H4 (cell line): ENCODE results near the gene DYNC1I1. TPM values are rescaled to one million over a fixed set of nuclear protein-coding genes. Genes with fewer than 3 reads are reported as not detected.

Source experiments
- DNase-seq: peaks from one replicate; pipeline ENCODE4 v3.0.0-alpha.2; 2015; ENCODE audit warnings: low spot score
- total RNA-seq: library from RNA; depleted of rRNA; stranded (reverse); fragments of >200 nt; shearing (Covaris generic); gene quantifications from 2 replicates; pipeline ENCODE4 v1.2.3, GENCODE V29; 2014

The DYNC1I1 gene
- total RNA-seq, 1 experiment from 2014 or later: 6.5 TPM

DNA sequence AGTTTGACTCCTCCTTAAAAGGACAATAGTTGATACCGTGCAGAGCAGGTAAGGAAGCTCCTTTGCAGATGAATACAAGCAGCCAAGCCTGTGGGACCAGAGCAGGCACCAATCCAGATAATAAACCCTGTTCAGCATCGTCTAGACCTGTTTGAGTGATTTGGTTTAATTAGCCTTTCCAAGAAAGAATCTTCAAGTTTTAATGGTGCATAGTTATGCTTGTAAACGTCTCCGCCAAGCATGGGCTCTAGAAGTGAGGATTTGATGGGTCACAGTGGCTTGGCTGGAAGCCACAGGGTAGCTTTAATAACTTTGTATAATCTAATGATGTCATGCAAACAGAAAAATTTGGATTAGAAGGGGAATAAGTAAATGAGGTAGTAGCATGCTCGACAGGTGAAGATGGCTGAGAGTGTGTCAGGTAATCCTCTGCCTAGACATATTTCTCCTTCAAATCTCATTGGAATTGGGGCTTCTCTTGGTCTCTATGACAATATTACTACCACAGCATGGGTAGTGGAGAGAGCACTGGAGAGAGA, 188.4 kb downstream of the DYNC1I1 start:
- no peak for DNase-seq

DNA sequence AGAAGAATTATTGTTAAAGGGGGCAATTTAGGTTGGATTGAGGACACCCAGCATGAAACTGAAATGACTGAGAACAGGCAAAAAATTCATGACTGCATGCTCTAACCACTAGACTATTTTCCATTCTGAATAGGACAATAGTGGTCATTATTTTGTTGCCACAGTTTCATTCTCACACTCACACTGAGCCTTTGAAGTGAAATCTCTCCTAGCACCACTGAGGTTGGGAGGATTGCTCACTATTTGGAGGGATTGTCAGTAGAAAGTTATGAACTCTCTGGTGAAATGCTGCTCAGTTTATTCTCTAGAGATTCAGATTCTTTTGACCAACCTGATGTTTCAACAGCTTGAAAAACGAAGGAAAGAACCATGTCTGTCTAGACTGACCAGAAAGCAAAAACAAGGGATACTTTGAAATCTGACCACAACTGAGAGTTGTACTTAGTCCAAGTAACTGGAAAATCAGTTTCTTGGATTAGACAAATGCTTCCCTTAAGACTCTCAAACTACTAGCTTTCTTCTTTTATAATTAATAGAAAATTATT, 191.2 kb downstream of the DYNC1I1 start:
- no peak for DNase-seq

DNA sequence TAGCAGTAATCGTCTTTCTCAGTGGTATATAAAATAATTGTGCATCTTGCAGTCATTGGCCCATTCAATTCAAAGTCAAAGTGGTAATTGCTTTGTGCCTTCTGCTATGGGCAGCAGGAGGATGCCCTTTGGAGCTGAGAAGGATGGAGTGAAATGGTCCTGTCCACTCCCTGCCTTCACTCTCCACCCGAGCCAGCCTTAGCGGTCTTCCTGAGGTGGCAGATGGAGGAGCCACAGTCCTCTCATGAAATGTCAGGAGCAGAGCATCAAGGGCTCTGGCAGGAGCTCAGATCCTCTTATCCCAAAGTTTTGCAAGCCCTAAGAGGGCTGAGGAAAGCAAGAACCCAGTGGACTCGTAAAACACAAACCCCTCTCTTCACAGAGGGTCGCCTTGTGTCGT, 199.4 kb downstream of the DYNC1I1 start:
- DNase-seq: no peak

DNA sequence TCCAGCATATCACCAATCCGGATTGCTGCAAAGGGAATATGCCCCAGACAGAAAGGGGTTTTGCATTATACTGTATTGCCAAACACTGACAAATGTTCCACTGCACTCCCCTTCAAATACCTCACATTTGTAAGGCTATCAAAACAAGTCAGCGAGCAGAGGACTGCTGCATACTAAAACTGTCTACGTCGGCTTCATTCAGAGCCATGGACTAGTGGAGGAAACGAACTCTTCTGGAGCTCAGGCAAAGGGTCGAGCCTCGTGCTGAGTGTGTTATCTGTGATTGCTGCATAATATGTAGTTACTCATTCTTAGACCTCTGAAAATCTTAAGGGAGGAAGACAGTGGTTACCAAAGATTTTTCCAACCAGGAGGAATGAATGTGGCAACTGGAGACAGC, 200.2 kb downstream of the DYNC1I1 start:
- DNase-seq: no peak

DNA sequence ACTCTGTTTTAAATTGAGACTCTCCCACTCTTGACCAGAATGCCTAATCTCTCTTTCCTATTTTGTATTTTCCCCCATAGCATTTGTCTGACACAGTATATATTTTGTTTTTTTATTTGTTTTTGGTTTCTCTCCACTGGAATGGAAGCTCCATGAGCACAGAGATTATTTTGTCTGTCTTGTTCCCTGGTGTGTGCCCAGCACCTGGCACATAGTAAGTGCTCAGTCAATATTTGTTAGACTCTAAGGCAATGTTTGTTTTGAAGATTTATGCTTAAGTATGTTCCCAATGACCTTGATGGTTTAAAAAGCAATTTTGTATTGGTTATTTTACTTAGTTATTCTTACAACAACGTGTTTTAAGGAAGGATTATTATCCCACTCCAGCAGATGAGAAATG, 201.8 kb downstream of the DYNC1I1 start:
- DNase-seq: no peak

DNA sequence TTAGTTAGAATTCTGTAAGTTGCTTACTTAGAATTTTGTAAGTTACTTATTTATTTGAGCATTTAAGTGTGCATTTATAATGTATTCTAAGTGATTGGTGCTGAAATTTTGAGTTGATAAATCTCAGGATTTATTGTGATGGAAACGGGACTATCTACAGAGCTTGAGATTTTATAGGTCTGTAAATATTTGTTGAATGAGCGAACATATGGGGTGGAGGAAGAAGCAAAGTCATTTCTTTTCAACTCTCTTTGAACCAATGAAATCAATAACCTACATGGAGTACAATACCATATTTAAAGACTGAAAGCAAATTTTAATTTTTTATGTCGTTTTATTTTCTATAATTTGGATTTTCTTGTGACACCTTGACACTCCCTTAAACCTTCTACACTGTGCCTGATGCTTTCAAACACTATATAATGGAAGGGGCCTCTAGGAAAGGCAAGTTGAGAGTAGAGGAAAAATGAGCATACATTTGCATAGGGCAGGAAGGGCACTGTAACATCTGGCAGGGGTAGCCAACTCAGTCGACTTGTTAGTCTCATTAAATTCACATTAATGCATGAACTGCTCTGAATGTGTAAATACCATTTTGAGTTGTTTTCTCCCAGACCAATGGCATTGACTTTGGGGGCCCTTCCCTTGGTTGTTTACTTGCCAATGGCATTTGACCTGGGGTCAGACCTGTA, 204.2 kb downstream of the DYNC1I1 start:
- no peak for DNase-seq

DNA sequence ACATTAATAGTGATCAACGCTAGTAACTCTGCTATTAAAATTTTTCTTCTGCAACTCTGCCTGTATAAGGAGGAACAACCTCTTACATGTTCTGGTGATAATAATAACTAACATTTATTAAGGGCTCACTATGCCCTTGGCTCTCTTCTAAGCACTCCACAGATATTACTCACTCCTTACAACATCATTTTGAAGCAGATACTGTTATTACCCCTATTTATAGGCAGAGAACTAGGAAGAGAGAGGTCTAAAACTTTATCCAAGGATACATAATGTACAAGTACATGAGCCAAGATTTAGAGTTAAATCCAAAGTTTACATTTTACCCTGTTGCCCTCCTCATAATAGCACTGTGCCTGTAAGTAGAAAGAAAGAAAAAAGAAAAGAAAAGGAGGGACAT, 205.6 kb downstream of the DYNC1I1 start:
- DNase-seq: no peak

DNA sequence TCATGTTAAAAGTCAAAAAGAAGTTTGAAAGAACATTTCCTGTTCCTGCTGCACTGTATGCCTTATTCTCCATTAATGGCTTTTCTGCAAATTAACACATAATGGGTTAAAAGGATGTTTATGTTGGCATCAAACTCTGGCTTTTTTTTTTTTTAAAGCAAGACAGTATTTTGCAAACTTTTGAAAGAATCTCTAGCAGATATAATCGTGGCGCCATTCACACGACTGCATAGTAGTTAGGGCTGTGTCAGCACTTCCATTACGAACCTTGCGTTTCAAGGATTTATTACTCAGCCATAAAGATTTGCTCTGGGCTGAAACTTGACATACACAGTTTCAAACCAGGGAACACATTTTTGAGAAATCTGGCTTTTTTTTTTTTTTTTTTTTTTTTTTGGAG, 207.8 kb downstream of the DYNC1I1 start:
- DNase-seq: no peak

DNA sequence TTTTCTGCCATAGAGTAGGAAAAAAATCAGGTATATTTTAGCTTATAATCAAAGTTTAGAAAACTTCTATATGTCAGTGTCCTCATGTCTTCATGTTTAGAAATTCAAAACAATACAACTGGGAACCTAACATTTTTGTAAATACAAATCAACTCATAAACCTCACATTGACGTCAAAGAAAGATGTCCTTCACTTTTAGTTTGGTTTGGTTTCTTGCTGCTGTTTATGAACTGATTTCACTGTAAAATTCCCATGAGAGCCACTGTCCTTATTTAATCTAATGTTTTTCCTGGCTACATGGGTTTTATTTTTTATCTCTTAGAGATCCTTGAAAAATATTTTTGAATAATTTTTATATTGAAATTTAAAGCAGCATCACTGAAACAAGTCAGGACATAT, 208.4 kb downstream of the DYNC1I1 start:
- DNase-seq: no peak

DNA sequence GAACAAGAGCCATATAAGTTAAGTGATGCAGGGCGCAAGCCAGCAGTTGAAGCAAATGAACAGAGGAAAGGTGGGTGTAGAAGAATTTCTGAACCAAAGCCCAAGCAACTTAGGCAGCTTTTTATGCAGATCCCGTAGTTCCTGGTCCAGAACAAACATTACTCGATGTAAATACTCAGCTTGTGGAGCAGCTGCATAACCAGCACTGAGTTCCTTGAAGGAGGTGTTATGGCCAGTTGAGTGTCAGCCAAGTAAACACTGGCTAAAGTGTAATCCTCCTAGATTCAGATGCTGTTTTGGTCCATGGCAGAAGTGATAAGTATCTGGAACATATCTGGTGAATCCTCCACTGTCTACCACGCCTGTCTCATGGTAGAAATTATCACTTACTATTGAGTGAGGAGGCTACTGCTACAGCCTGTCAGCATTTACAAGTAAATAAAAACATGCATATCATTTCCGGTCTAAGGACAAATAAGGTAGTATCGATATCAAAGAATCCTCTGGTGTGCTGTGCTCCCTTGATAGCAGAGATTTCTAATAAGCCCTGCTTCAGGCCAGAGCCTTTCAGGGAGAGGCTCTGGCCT, 213.9 kb downstream of the DYNC1I1 start:
- DNase-seq: no peak

DNA sequence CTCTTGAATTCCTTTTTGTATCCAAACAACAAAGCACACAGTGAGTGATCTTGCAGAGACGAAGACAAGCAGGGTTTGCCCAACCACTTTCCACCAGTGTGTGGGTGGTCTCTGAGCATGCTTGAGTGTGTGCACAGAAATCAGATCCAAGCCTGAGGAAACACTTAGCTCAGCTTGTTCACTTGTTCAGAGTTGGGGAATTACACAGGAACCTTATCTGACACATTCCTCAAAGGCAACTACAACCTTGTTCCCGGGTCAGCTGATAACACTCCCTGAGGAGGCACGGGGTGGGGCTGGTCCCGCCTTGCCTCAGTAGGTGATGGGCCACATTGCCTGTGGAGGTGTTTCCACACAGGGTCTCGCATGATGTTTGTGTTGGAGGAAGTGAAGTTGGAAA, 216.9 kb downstream of the DYNC1I1 start:
- DNase-seq: no peak

DNA sequence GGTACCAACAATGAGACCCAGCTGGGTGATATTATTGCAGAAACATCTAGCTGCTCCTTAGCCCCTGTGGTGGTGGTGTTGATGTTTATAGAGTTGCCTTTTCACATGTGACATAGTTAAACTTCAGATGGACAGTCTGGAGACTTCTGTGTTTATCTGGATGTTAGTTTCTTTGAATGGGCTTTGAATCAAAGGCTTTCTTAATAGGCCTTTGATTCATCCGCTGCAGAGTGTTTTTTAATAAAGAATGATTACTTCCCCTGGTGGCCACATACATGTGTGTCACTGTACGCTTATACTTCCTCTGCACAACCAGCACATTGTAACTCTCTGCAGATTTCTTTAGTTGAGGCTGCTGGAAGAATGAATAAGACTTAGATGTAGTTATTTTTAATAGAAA, 221.0 kb downstream of the DYNC1I1 start:
- no peak for DNase-seq

DNA sequence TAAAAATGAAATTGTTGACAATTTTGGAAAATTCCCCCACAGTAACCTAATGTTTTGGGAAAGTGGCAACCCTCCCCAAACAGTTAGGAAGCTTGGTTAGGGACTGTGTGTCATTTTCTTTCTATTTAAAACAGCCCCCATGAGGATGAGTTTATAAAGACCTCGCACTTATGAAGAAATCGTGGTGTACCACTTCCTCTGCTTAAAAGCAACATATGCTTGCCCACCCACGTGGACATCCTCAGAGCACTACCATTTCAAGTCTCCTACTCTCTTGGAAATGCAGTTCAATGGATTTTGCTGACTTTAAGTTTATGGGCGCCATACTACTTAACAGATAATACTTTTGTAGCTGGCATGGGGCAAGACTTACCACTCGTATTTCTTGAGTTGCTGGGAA, 223.8 kb downstream of the DYNC1I1 start:
- peak; percentile 57 for DNase-seq

DNA sequence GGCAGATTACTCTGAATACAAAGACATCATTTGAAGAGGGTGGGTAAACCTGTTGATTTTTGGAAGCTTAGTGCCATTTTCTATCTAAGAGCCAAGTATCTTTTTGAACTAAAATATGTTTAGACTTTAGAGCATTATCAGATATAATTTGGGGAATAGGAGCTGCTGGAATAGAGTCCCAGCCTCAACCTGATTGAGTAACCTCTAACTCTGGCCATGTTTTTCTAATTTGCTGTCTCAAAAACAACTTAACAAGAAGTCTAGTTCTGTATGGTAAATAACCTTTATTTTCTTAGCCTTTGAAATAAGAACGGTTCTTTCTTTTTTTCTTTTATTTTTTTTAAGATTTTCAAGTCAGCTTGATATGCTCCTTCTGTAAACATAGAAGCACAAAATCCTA, 224.5 kb downstream of the DYNC1I1 start:
- no peak for DNase-seq

DNA sequence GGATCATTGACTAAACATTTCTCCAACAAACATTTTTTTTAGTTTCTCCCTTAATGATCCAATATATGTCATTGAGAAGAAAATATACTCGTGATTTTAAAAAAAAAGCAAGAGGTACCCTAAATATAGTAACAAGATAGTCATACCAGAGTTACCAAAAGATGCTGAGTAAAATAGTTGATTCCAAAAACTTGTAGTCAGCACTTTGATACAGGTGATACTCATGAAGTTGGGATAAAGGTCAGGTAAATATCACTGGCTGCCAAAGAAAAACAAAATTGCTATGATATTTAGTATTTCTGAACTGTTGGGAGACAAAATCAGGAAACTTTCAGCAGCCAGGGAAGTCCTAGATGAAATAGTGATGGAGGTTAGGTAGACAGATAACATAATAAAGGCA, 225.3 kb downstream of the DYNC1I1 start:
- DNase-seq: no peak

DNA sequence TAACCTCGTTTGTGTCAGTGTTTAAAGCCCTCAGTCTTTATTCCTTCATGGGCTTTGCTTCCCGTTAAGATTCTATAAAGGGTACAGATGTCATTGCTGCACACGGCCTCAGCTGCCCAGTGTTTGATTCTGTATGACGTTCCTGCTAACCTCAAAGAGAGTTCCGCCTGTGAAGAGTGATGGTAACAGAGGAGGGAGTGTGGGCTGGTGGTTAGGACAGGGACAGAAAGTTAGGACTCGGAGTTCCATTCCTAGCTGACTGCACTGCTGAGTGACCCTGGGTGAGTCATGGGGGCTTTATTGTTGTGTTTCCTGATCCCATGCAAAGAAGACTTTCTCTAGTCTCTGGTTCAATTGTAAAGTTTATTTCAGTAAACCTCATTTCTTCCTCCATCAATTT, 227.1 kb downstream of the DYNC1I1 start:
- DNase-seq: no peak

DNA sequence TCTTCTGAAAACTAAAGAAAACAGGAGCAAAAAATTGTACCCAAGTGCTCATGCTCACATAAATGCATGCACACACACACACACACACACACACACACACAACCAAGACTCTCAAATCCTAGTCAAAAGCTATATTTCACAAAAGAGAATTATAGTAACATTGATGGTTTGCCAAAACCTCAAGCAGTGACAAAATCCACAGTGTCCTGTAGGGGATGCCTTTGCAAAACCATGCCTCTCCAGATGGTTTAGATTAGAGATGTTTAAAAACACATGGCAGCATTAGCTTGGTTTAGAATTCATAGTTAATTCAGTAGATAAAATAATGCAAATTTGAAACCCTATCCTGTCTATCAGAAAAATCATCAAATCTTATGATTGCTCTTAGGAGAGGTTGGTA, 232.2 kb downstream of the DYNC1I1 start:
- DNase-seq: peak; percentile 86

DNA sequence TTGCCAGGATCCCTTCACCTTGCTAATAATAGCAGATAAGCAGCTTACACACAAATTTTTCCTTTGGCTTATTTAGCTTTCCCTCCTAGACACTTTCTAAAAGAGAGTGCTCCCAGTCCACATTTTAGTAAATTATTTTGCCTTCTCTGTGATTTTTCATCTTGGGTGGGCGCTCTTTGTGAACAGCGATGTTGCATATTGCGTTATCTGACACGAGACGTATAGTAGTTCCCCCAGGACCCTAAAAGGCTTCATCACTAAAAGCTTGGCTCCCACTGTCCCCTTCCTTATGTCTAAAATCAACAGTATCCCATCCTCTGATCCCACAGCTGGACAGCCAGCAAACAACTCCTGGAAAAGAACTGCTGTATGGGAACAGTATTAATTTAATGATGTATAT, 232.9 kb downstream of the DYNC1I1 start:
- DNase-seq: no peak

DNA sequence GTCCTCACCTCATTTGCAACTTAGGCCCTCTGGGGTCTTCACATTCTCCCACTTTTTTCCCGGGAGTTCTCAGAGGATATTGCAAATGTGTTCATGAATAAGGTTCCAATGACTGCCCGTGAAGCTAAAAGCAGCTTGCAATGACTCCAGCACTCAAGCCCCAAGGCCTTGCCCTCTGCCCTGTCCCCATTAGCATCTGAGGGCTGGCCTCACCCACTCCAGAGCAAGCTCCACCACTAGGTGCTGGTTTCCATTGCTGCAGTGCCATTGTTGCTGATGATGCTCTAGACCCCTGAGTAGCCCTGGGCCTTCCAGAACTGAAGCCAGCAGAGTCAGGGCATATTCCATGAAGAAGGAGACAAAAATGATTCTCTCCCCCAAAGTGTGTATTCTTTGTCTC, 236.8 kb downstream of the DYNC1I1 start:
- no peak for DNase-seq

DNA sequence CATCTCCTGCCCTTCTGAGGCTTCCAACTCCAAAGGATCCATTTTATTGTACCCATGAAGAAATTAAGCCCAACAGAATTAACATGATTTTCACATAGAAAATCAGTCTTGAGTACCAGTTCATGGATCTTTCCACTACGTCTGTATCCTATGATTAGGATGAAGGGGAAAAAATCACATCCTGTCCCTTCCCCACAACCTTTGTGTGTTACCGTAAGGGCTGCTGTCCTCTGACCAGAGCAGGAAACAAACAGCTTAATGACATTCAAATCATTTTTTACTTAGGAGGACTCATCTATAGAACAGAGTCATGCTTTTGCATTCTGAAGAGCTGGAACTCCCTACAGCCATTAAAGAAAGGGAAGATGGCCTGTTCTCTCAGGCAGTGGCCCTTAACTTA, 241.5 kb downstream of the DYNC1I1 start:
- no peak for DNase-seq

DNA sequence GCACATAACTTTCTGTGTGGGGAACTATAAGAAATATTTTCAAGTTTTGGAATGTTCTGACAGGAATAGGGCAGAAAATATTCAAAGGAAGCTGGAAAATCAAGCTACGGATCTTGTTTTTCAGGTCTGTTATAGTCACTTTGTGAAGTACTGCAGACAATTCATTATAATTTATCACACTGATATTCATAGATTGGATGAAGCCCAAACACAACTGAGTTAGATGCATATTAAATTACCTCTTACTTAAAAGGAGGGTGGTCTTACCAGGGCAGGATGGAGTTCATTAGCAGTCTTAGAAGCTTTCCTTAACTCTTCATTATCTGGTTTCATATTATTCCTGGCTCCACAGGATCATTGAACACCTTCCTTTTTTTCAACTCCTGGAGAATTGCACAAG, 242.3 kb downstream of the DYNC1I1 start:
- no peak for DNase-seq

DNA sequence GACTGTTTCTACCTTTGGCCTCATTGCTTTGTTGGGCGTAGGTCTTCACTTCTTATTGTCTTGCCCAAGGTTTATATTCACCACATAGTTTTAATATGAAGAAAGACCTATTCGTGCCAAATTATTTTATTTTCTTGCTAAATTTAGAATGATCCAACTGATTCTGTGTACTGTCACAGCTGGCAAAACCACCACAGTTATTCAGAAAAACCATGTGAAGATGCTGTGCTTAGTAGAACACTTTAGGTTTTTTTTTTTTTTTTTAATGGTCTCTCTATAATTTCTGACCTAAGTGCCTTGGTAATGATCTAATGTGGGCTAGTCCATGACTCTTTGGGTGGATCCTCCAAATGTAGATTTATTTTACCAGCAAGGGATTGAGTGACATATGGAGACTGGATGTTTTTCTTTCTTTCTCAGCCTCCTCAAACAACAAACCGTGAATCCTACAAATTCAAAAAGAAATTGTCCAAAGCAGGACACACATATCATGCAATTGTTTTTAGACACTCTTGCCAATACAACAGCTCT, 243.8 kb downstream of the DYNC1I1 start:
- no peak for DNase-seq

DNA sequence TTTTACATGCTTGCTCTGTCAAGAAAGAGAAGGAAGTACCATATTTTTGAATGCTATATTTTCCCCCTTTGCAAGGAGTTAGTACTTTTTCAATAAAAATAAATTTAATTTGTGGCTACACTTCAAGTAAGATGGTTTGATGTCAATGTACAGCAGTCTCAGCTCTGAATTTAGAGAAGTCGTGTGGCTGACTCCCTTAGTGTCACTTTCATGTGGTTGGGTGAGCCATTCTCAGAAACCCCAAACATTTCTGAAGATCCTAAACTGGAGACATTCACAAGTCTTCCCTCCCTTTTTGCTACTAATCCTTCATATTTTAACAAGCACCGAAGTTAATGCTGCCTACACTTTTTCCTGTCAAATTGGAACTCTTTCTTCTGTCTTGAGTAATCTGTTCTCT, 244.4 kb downstream of the DYNC1I1 start:
- DNase-seq: no peak
